PC-3 (cell line): ENCODE data around the gene GFM2. TPM values are rescaled to one million over a fixed set of nuclear protein-coding genes. Genes with fewer than 3 reads are reported as not detected.
"Not testable (repeated sequence)": the region's sequence is repeated elsewhere in the genome, so short reads cannot be mapped to it uniquely, and the experiment has no call there.

Experiments used
- ATAC-seq: fragments of 200-7000 bp; cut with Tn5 transposase; 2 replicates; pipeline ENCODE4 v1.9.1; 2020; ENCODE audit warnings: mild to moderate bottlenecking, moderate library complexity
- BruUV-seq: library from RNA; stranded (reverse); fragments of 400-500 nt; replicated peaks from 2 replicates; lab custom pipeline; 2021; lab: Mats Ljungman, UMichigan
- CTCF ChIA-PET: fragments of 300-600 bp; sonication (Branson Sonifier 250); formaldehyde crosslinking; loops from one replicate; lab custom pipeline; 2022; ENCODE audit warnings: antibody characterized with exemption; lab: Charles Lee
- POLR2A ChIA-PET: fragments of 300-600 bp; sonication (Branson Sonifier 250); formaldehyde crosslinking; loops from one replicate; lab custom pipeline; 2022; ENCODE audit warnings: antibody characterized with exemption; ENCODE audit not compliant: unreplicated experiment; lab: Charles Lee
- DNase-seq: peaks from one replicate; pipeline ENCODE4 v3.0.0-alpha.2; 2015
- H2AFZ ChIP-seq: fragments of 300-600 bp; sonication (generic); 2 replicates; pipeline ENCODE4 v1.6.0; 2016; ENCODE audit warnings: antibody characterized with exemption, low read length
- H3F3A ChIP-seq: fragments of 300-600 bp; sonication (generic); one replicate; pipeline ENCODE4 v1.6.0; 2017; ENCODE audit warnings: antibody characterized with exemption, low read length, control low read depth, mild to moderate bottlenecking; ENCODE audit not compliant: unreplicated experiment
- H3K27ac ChIP-seq: fragments of 300-600 bp; sonication (generic); 2 replicates; pipeline ENCODE4 v1.5.1; 2016; ENCODE audit warnings: mild to moderate bottlenecking, low read length
- H3K27me3 ChIP-seq: fragments of 300-600 bp; sonication (generic); 2 replicates; pipeline ENCODE4 v1.6.1; 2016; ENCODE audit warnings: low read length, mixed read lengths
- H3K36me3 ChIP-seq: fragments of 300-600 bp; sonication (generic); 2 replicates; pipeline ENCODE4 v1.6.1; 2016; ENCODE audit warnings: low read depth, mixed run types, low read length, mixed read lengths
- H3K4me1 ChIP-seq: fragments of 300-600 bp; sonication (generic); 2 replicates; pipeline ENCODE4 v1.5.1; 2016; ENCODE audit warnings: low read length; ENCODE audit not compliant: insufficient read depth
- H3K4me2 ChIP-seq: fragments of 300-600 bp; sonication (generic); 2 replicates; pipeline ENCODE4 v1.6.0; 2016; ENCODE audit warnings: low read length
- H3K4me3 ChIP-seq: fragments of 300-600 bp; sonication (generic); 2 replicates; pipeline ENCODE4 v1.5.1; 2016; ENCODE audit warnings: mild to moderate bottlenecking, low read length, mixed read lengths
- H3K79me2 ChIP-seq: fragments of 300-600 bp; sonication (generic); 2 replicates; pipeline ENCODE4 v1.6.1; 2017; ENCODE audit warnings: low read length, mixed read lengths
- H3K9ac ChIP-seq: fragments of 300-600 bp; sonication (generic); 2 replicates; pipeline ENCODE4 v1.6.0; 2016; ENCODE audit warnings: mild to moderate bottlenecking, low read length
- H3K9me2 ChIP-seq: fragments of 300-600 bp; sonication (generic); replicated peaks from 2 replicates; pipeline ENCODE4 v1.6.1; 2016; ENCODE audit warnings: mixed run types, low read length, mixed read lengths
- H3K9me3 ChIP-seq: fragments of 300-600 bp; sonication (generic); 2 replicates; pipeline ENCODE4 v1.6.1; 2016; ENCODE audit warnings: low read length, mixed read lengths
- H4K20me1 ChIP-seq: fragments of 300-600 bp; sonication (generic); 2 replicates; pipeline ENCODE4 v1.6.1; 2016; ENCODE audit warnings: low read length, mixed read lengths
- CTCF ChIP-seq: fragments of 300-600 bp; sonication (generic); conservative IDR thresholded peaks from 2 replicates; pipeline ENCODE4 v1.5.1; 2017; ENCODE audit warnings: antibody characterized with exemption, low read depth, mild to moderate bottlenecking, low read length
- EZH2 ChIP-seq: fragments of 300-600 bp; sonication (generic); IDR thresholded peaks from one replicate; pipeline ENCODE4 v1.6.1; 2017; ENCODE audit warnings: antibody characterized with exemption, mild to moderate bottlenecking, low read length; ENCODE audit not compliant: unreplicated experiment
- EZH2phosphoT487 ChIP-seq: fragments of 300-600 bp; sonication (generic); IDR thresholded peaks from 2 replicates; pipeline ENCODE4 v1.6.1; 2018; ENCODE audit warnings: mild to moderate bottlenecking, antibody characterized with exemption, low read length, borderline replicate concordance
- intact Hi-C: fragments of 100-400 bp; cut with micrococcal nuclease; formaldehyde crosslinking; loops from 2 replicates; pipeline ENCODE4 v1.9.0; 2023
- total RNA-seq: library from RNA; depleted of rRNA; stranded (reverse); fragments of >200 nt; gene quantifications from 2 replicates; pipeline ENCODE4 v1.2.3, GENCODE V29; 2014

GFM2 gene
- total RNA-seq, 1 experiment from 2014 or later = 36.8 TPM

GRCh38 chr5:74798977-74799911 is 32.3 kb upstream of the GFM2 start:
- H2AFZ ChIP-seq = no peak overlapping the region
- peak; percentile 22; the same call in 1 of the 2 replicates for ATAC-seq
- no peaks in the 10 kb centered on the region for H4K20me1 ChIP-seq
- H3K27me3 ChIP-seq = no peaks in the 10 kb centered on the region
- ChIA-PET CTCF (no interaction called here), POLR2A (no interaction called here)
- H3K36me3 ChIP-seq = no peaks in the 10 kb centered on the region
- intact Hi-C loops = no loop called here
- no peak overlapping the region for H3K4me3 ChIP-seq
- peaks cover 7% of the 10 kb centered on the region; the same call in 1 of the 2 replicates for H3K4me1 ChIP-seq
- H3F3A ChIP-seq = no peaks in the 10 kb centered on the region
- no peak overlapping the region for H3K27ac ChIP-seq
- H3K9me3 ChIP-seq = no peaks in the 10 kb centered on the region
- H3K9ac ChIP-seq = no peak overlapping the region
- TF ChIP-seq CTCF (no peak), EZH2 (no peak), EZH2phosphoT487 (no peak)
- H3K79me2 ChIP-seq = no peaks in the 10 kb centered on the region
- peak; percentile 30 for DNase-seq
- no peaks in the 10 kb centered on the region for H3K9me2 ChIP-seq
- H3K4me2 ChIP-seq = no peak overlapping the region
- no TSS peak for BruUV-seq

- H3K27ac ChIP-seq, BruUV-seq, H3K79me2 ChIP-seq, H3K4me2 ChIP-seq, ATAC-seq, POLR2A ChIA-PET, H3K27me3 ChIP-seq, H2AFZ ChIP-seq, H3K9me3 ChIP-seq, H3K9me2 ChIP-seq, CTCF ChIA-PET, H3F3A ChIP-seq, H4K20me1 ChIP-seq, DNase-seq, H3K4me3 ChIP-seq, intact Hi-C loops, H3K36me3 ChIP-seq, H3K4me1 ChIP-seq, H3K9ac ChIP-seq: not testable (repeated sequence)
Measured at GRCh38 chr5:74791669-74792068, 24.8 kb upstream of the GFM2 start.

- intact Hi-C loops = no loop called here
Measured at GRCh38 chr5:74787424-74787823, 20.5 kb upstream of the GFM2 start.

More at GRCh38 chr5:74787424-74787823, 20.5 kb upstream of the GFM2 start:
- no peaks in the 10 kb centered on the region for H4K20me1 ChIP-seq
- H3K79me2 ChIP-seq = no peaks in the 10 kb centered on the region
- no peaks in the 10 kb centered on the region for H3K4me1 ChIP-seq
- TF ChIP-seq EZH2phosphoT487 (no peak), EZH2 (no peak), CTCF (no peak)
- DNase-seq (no peak), ATAC-seq (no peak)
- no peaks in the 10 kb centered on the region for H3K27me3 ChIP-seq
- H3F3A ChIP-seq = no peaks in the 10 kb centered on the region
- H3K9me2 ChIP-seq = no peaks in the 10 kb centered on the region
- BruUV-seq = no TSS peak
- H3K36me3 ChIP-seq = no peaks in the 10 kb centered on the region
- no peak overlapping the region for H3K4me2 ChIP-seq
- no peak overlapping the region for H3K27ac ChIP-seq
- H3K9ac ChIP-seq = no peak overlapping the region
- ChIA-PET CTCF (interaction anchor here (0.6 kb wide), 1 partner anchor 102 kb away, joined by 4 read pairs; no protein-coding TSS in a partner anchor), POLR2A (no interaction called here)
- H3K4me3 ChIP-seq = no peak overlapping the region
- no peak overlapping the region for H2AFZ ChIP-seq
- no peaks in the 10 kb centered on the region for H3K9me3 ChIP-seq
